BLaER1 treated with 17β-estradiol and CSF1 and Interleukin-3, amounts not matched to agents 10 nM and 100 nM (cell line): ENCODE data around the gene SNX11.
A peak's percentile ranks its signal among the peaks of the same experiment; 100 is the strongest.

ENCODE experiments used
- H3K27ac ChIP-seq, 11 experiments: shearing (Covaris generic); formaldehyde crosslinking; 2 replicates each; pipeline ENCODE4 v1.8.1; 2022
- H3K27me3 ChIP-seq, 11 experiments: shearing (Covaris generic); formaldehyde crosslinking; 2 replicates each; pipeline ENCODE4 v1.8.1; 2022
- H3K36me3 ChIP-seq, 11 experiments: shearing (Covaris generic); formaldehyde crosslinking; 2 replicates each; pipeline ENCODE4 v1.8.1; 2022
- H3K4me1 ChIP-seq, 10 experiments: shearing (Covaris generic); formaldehyde crosslinking; 2 replicates each; pipeline ENCODE4 v1.8.1; 2022
- H3K4me2 ChIP-seq, 11 experiments: shearing (Covaris generic); formaldehyde crosslinking; 2 replicates each; pipeline ENCODE4 v1.8.1; 2022
- H3K4me3 ChIP-seq, 10 experiments: shearing (Covaris generic); formaldehyde crosslinking; 2 replicates each; pipeline ENCODE4 v1.8.1; 2022
- H3K9ac ChIP-seq, 11 experiments: shearing (Covaris generic); formaldehyde crosslinking; 2 replicates each; pipeline ENCODE4 v1.8.1; 2022
- H3K9me3 ChIP-seq, 11 experiments: shearing (Covaris generic); formaldehyde crosslinking; replicated peaks in 1 of 11; 2 replicates each; pipeline ENCODE4 v1.8.1; 2022
- H4K20me1 ChIP-seq, 11 experiments: shearing (Covaris generic); formaldehyde crosslinking; 2 replicates each; pipeline ENCODE4 v1.8.1; 2022
- Cebpa-rat ChIP-seq, 11 experiments: shearing (Covaris generic); IDR thresholded peaks; 2 replicates each; pipeline ENCODE4 v1.8.1; 2022

The SNX11 gene

DNA sequence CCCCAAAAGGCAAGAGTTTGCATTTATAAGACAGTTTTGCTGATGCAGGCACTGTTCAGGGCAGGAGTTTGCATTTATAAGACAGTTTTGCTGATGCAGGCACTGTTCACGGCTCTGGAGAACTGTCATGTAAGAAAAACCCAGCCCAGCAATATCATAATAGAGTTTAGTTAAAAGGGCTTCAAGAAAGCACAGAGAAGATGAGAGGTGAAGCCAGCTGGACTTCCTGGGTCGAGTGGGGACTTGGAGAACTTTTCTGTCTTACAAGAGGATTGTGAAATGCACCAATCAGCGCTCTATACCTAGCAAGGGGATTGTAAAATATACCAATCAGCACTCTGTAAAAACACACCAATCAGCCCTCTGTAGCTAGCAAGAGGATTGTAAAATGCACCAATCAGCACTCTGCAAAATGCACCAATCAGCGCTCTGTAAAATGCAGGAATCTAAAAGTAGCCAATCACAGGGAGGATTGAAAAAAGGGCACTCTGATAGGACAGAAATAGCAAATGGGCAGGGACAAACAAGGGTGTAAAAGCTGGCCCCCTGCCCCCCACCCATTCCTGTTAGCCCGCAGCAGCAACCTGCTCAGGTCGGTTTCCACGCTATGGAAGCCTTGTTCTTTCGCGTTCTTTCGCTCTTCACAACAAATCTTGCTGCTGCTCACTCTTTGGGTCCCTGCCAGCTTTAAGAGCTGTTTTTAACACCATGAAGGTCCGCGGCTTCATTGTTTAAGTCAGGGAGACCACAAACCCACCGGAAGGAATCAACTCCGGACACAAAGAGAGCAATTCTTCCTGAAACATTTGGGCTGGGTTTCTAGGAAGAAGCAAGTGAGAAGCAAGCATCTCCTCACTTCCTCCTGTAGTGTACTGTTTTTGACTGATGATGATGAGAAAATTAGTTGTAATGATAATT lies 4.5 kb upstream of the SNX11 start:
- Histone ChIP-seq H3K36me3 (peaks cover 0 to 4% (median 0%) of the 10 kb centered on the region in 11 experiments; a peak in 3 of 22 replicates), H3K4me3 (peak overlapping the region in 3 of 10 experiments; percentile 15 to 85 (median 22); a peak in 5 of 20 replicates), H3K27me3 (no peaks in the 10 kb centered on the region), H3K4me2 (peak overlapping the region; percentile 83 to 95 (median 91)), H3K4me1 (peaks cover 46 to 74% (median 59%) of the 10 kb centered on the region in 10 experiments), H3K9me3 (peaks cover 3 to 22% (median 10%) of the 10 kb centered on the region in 11 experiments; a peak in 16 of 22 replicates), H4K20me1 (peaks cover 6 to 29% (median 26%) of the 10 kb centered on the region in 11 experiments; a peak in 20 of 22 replicates), H3K9ac (peak overlapping the region in 1 of 11 experiments; percentile 54; a peak in 1 of 22 replicates), H3K27ac (peak overlapping the region in 5 of 11 experiments; percentile 29 to 84 (median 64); a peak in 7 of 22 replicates)
- no peak for TF ChIP-seq Cebpa-rat (IDR thresholded peaks at IDR 0.05)

- peaks cover 50 to 72% (median 58%) of the 10 kb centered on the region in 10 experiments for H3K4me1 ChIP-seq
- H3K4me2 ChIP-seq: peak overlapping the region in 5 of 11 experiments; percentile 86 to 95 (median 93); a peak in 7 of 22 replicates
- H4K20me1 ChIP-seq: peaks cover 0 to 25% (median 13%) of the 10 kb centered on the region in 11 experiments; a peak in 17 of 22 replicates
- no peak overlapping the region for H3K4me3 ChIP-seq
- H3K27ac ChIP-seq: no peak overlapping the region
- no peaks in the 10 kb centered on the region for H3K27me3 ChIP-seq
- peaks cover 3 to 22% (median 10%) of the 10 kb centered on the region in 11 experiments; a peak in 16 of 22 replicates for H3K9me3 ChIP-seq
- H3K9ac ChIP-seq: no peak overlapping the region
- no peak for TF ChIP-seq Cebpa-rat (IDR thresholded peaks at IDR 0.05)
- no peaks in the 10 kb centered on the region for H3K36me3 ChIP-seq
Observed at GRCh38 chr17:48104440-48104839, 3.1 kb upstream of the SNX11 start.

GRCh38 chr17:48106802-48107136 lies 797 bp upstream of the SNX11 start:
- Histone ChIP-seq H3K9me3 (peaks cover 3 to 22% (median 10%) of the 10 kb centered on the region in 11 experiments; a peak in 16 of 22 replicates), H3K4me1 (peaks cover 58 to 81% (median 67%) of the 10 kb centered on the region in 10 experiments), H3K4me3 (peak overlapping the region; percentile 73 to 96 (median 82)), H3K27ac (peak overlapping the region in 9 of 11 experiments; percentile 60 to 85 (median 77); a peak in 13 of 22 replicates), H3K36me3 (peaks cover 0 to 7% (median 0%) of the 10 kb centered on the region in 11 experiments; a peak in 3 of 22 replicates), H4K20me1 (peaks cover 0 to 32% (median 6%) of the 10 kb centered on the region in 11 experiments; a peak in 8 of 22 replicates), H3K9ac (peak overlapping the region; percentile 73 to 86 (median 81); a peak in 21 of 22 replicates), H3K4me2 (peak overlapping the region; percentile 69 to 97 (median 85)), H3K27me3 (no peaks in the 10 kb centered on the region)
- TF ChIP-seq Cebpa-rat (IDR thresholded peaks at IDR 0.05): no peak

DNA sequence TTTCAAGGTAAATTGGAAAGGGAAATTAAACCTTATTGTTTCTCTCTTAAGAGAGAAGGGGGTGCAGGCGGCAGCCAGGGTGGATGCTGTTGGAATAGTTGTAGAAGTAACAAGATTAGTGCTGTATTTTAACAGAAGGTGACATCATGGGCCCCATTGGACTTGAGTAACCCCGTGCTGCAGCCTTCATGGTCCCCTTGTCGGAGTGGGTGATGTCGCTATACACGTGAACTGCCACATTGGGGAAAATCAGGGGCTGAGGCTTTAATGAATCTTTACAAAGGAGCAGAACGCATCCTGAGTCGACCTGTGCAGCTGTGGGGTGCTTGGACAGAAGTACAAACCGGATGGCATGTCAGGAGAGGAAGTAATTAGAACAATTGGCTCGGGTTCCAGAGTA lies 3.2 kb downstream of the SNX11 start:
- Histone ChIP-seq H3K27me3 (no peaks in the 10 kb centered on the region), H3K9me3 (peaks cover 0 to 7% (median 0%) of the 10 kb centered on the region in 11 experiments; a peak in 2 of 22 replicates), H3K4me2 (peak overlapping the region; percentile 58 to 97 (median 83))

DNA sequence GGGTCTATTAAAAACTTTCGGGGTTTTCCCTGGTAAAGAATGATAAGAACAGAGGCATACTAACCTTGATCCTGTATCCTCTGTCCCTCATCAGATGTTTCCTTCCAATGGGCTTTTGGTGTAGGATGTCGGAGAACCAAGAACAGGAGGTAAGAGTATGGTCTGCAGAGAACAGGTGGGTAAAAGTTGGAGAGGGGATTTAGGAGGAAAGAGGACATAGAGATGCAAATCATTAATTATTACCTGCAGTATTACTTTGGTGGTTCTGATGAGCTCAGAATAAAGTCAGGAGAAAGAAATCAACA lies 4.3 kb downstream of the SNX11 start:
- peak overlapping the region in 6 of 11 experiments; percentile 30 to 86 (median 62); a peak in 9 of 22 replicates for H3K9ac ChIP-seq
- H3K27ac ChIP-seq: peak overlapping the region; percentile 8 to 83 (median 76); a peak in 17 of 22 replicates
- H4K20me1 ChIP-seq: peaks cover 0 to 53% (median 6%) of the 10 kb centered on the region in 11 experiments; a peak in 8 of 22 replicates
- no peak for TF ChIP-seq Cebpa-rat (IDR thresholded peaks at IDR 0.05)
- peaks cover 31 to 52% (median 39%) of the 10 kb centered on the region in 11 experiments for H3K36me3 ChIP-seq
- peak overlapping the region in 4 of 10 experiments; percentile 5 to 42 (median 31); a peak in 7 of 20 replicates for H3K4me3 ChIP-seq
- H3K4me2 ChIP-seq: peak overlapping the region; percentile 58 to 97 (median 83)
- H3K27me3 ChIP-seq: no peaks in the 10 kb centered on the region
- H3K9me3 ChIP-seq: peaks cover 0 to 7% (median 0%) of the 10 kb centered on the region in 11 experiments; a peak in 2 of 22 replicates
- peaks cover 43 to 84% (median 70%) of the 10 kb centered on the region in 10 experiments for H3K4me1 ChIP-seq

More for the DNA sequence above, 3.2 kb downstream of the SNX11 start:
- peak overlapping the region in 10 of 11 experiments; percentile 6 to 82 (median 42); a peak in 14 of 22 replicates for H3K27ac ChIP-seq
- peak overlapping the region in 5 of 11 experiments; percentile 3 to 86 (median 12); a peak in 5 of 22 replicates for H3K9ac ChIP-seq
- peak overlapping the region in 4 of 10 experiments; percentile 81 to 96 (median 89); a peak in 7 of 20 replicates for H3K4me3 ChIP-seq
- peaks cover 0 to 53% (median 6%) of the 10 kb centered on the region in 11 experiments; a peak in 8 of 22 replicates for H4K20me1 ChIP-seq
- no peak for TF ChIP-seq Cebpa-rat (IDR thresholded peaks at IDR 0.05)
- peaks cover 49 to 87% (median 77%) of the 10 kb centered on the region in 10 experiments for H3K4me1 ChIP-seq
- H3K36me3 ChIP-seq: peaks cover 22 to 41% (median 29%) of the 10 kb centered on the region in 11 experiments

DNA sequence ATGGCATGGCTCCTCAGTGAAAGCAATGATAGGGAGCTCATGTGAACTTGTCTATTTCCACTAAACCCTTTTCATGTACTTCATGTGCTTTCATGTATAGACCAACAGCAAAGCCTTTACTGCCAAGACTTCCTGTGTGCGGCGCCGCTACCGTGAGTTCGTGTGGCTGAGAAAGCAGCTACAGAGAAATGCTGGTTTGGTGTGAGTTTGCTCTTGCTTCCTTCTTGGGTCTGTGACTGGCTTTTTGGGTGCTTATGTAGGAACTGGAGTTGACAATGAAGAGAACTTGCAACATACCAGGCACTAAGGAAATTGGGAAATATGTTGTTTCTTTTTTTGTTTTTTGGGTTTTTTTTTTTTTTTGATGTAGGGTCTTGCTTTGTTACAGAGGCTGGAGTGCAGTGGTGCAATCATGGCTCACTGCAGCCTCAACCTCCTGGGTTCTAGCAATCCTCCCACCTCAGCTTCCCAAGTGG lies 5.7 kb downstream of the SNX11 start:
- Histone ChIP-seq H4K20me1 (peaks cover 0 to 53% (median 14%) of the 10 kb centered on the region in 11 experiments; a peak in 9 of 22 replicates), H3K9ac (peak overlapping the region in 10 of 11 experiments; percentile 35 to 86 (median 60); a peak in 16 of 22 replicates)
- peak; percentile 43 to 88 (median 74); a peak in 17 of 22 replicates for TF ChIP-seq Cebpa-rat (IDR thresholded peaks at IDR 0.05)

DNA sequence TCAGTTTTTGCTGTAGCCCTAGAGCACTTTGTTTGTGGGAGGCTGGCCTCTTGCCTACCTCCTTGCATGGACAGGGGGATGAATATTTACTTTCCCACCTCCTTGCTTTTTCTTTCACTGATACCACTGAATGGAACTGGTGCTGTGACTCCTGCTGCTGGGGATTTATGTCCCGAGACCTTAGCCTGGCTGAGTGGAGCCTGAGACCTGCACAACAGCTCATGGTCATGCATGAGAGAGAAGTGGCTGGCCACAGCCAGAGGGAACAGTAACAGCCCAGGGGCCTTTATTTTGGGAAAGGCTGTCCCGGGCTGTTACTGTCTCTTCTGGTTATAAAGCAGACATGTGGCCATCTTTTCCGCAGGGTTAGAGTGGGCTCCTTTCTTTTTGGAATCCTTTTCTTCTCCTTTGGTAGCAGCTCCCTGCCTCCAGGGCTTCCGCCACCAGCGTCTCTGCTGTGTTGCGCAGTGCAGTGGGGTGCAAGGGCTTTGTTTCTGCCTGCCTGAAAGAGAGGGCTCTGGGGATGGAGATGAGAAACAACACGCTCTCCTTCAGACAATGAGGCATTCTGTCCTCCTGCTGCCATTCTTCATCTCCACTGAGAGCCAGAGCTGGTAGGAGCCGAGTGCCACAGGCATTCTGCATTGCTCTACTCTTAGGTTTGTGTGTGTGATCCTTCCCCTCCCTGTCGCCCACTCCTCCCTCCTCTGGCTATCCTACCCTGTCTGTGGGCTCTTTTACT lies 14.5 kb downstream of the SNX11 start:
- Histone ChIP-seq H4K20me1 (peaks cover 0 to 89% (median 10%) of the 10 kb centered on the region in 11 experiments; a peak in 12 of 22 replicates), H3K36me3 (peaks cover 66 to 100% (median 94%) of the 10 kb centered on the region in 11 experiments), H3K4me2 (no peak overlapping the region), H3K9ac (no peak overlapping the region), H3K27ac (no peak overlapping the region), H3K4me1 (peaks cover 13 to 25% (median 18%) of the 10 kb centered on the region in 10 experiments; a peak in 18 of 20 replicates), H3K27me3 (no peaks in the 10 kb centered on the region), H3K9me3 (no peaks in the 10 kb centered on the region), H3K4me3 (no peak overlapping the region)
- no peak for TF ChIP-seq Cebpa-rat (IDR thresholded peaks at IDR 0.05)

More for the DNA sequence above, 5.7 kb downstream of the SNX11 start:
- H3K27ac ChIP-seq: peak overlapping the region; percentile 50 to 83 (median 76)
- no peaks in the 10 kb centered on the region for H3K27me3 ChIP-seq
- peaks cover 37 to 82% (median 68%) of the 10 kb centered on the region in 10 experiments for H3K4me1 ChIP-seq
- H3K36me3 ChIP-seq: peaks cover 44 to 65% (median 52%) of the 10 kb centered on the region in 11 experiments
- H3K4me3 ChIP-seq: peak overlapping the region in 3 of 10 experiments; percentile 11 to 28 (median 13); a peak in 4 of 20 replicates
- peak overlapping the region in 10 of 11 experiments; percentile 28 to 97 (median 84); a peak in 20 of 22 replicates for H3K4me2 ChIP-seq
- H3K9me3 ChIP-seq: peaks cover 0 to 7% (median 0%) of the 10 kb centered on the region in 11 experiments; a peak in 2 of 22 replicates
